ENCODE results near the gene ROR1. TPM values are rescaled to one million over a fixed set of nuclear protein-coding genes. Genes with fewer than 3 reads are reported as not detected.

The ROR1 gene
- total and polyA plus RNA-seq, 2 of the 13 experiments (the other 11 are each of a cell fraction or from before 2014, with no cell fraction given): 0.58 to 2.3 TPM

DNA sequence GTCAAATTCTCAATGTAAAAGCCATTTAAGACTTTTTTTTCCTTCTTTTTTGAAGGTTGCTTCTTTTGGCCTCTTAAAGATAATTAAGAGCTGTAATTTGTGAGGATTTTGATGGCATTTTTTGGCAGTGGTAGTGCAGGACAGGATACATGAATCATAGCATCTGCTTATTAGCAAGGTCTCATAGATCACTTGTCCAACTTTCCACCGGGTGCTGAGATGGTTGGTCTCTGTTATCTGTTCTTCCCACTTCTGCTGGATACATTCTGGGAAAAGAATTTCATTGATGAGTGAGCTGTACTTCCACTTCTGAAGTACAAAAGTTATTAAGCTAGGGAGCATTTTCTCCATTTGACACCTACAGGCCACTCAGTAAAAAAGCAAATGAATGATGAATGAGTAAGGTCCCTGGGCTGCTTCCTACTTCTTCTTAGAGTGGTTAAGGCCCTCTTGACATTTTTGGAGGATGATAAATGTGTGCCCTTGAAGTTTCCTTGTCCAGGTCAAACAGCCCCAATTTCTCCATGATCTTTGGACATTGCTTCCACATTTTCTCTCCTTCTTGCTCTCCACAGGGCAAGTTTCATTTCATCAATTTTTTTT lies 100.6 kb downstream of the ROR1 start (continued):
- TF ChIP-seq, protein P1, sequence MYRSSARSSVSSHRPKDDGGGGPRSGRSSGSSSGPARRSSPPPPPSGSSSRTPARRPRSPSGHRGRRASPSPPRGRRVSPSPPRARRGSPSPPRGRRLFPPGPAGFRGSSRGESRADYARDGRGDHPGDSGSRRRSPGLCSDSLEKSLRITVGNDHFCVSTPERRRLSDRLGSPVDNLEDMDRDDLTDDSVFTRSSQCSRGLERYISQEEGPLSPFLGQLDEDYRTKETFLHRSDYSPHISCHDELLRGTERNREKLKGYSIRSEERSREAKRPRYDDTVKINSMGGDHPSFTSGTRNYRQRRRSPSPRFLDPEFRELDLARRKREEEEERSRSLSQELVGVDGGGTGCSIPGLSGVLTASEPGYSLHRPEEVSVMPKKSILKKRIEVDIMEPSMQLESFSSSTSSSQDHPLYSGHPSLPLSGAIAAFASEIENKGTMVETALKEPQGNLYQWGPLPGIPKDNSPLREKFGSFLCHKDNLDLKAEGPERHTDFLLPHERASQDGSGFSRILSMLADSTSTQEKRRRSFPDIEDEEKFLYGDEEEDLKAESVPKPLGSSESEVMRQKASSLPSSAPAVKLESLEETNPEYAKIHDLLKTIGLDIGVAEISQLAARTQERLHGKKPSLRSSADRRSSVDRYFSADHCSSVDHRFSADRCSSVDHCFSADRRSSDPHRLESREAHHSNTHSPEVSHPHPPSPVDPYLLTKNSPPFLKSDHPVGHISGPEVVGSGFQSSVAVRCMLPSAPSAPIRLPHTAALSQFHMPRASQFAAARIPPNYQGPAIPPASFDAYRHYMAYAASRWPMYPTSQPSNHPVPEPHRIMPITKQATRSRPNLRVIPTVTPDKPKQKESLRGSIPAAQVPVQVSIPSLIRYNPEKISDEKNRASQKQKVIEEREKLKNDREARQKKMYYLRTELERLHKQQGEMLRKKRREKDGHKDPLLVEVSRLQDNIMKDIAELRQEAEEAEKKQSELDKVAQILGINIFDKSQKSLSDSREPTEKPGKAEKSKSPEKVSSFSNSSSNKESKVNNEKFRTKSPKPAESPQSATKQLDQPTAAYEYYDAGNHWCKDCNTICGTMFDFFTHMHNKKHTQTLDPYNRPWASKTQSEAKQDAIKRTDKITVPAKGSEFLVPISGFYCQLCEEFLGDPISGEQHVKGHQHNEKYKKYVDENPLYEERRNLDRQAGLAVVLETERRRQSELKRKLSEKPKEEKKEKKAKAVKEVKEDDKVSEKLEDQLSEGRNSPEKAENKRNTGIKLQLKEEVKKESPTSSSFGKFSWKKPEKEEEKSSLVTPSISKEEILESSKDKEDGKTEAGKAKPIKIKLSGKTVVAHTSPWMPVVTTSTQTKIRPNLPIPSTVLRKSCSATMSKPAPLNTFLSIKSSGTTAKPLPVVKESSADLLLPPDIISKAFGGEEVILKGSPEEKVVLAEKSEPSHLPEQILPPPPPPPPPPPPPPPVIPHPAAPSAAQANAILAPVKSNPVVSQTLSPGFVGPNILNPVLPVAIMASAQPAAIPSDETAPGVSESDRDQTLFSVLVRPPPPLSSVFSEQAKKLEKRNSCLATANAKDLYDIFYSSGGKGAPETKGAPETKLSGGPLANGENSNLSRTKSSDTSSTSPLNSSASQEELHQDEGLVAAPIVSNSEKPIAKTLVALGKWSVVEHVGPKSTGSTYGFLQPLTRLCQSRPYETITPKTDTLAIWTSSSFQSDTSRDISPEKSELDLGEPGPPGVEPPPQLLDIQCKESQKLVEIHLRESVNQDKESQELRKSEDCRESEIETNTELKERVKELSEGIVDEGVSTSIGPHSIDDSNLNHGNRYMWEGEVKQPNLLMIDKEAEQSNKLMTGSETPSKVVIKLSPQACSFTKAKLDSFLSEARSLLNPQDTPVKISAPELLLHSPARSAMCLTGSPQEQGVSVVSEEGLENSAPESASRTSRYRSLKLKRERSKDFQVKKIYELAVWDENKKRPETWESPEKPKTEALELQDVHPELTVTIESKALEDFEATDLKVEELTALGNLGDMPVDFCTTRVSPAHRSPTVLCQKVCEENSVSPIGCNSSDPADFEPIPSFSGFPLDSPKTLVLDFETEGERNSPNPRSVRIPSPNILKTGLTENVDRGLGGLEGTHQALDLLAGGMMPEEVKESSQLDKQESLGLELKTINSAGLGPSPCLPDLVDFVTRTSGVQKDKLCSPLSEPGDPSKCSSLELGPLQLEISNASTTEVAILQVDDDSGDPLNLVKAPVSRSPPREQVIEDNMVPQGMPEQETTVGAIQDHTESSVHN (CRISPR knock-in tag; IDR thresholded peaks at IDR 0.05): no peak
- TF ChIP-seq ARID2 (CRISPR knock-in tag; IDR thresholded peaks at IDR 0.05; ENCODE audit: borderline replicate concordance) (no peak), ZNF777 (CRISPR knock-in tag; IDR thresholded peaks at IDR 0.05) (no peak), MATR3 (CRISPR knock-in tag; IDR thresholded peaks at IDR 0.05) (no peak)

DNA sequence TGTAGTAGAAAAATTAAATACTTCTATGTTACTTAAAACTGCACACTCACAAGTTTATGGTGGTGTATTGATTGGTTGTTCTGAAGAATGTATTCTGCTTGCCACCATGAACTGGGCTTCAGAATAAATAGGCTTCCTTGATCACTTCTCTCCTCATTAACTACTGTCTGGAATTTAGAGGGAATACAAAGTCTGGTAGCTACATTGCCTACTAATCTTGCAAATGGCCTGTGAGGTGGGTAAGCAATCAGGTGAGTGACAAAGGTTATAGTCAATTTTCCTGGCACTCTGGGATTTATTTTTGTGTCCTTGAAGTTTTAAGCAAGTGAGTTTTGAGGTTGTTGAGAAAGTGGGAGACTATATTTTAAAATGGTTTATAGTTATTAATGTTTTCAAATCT lies 101.8 kb downstream of the ROR1 start:
- no peak for ATAC-seq
- no peaks in the 10 kb centered on the region for H3K36me3 ChIP-seq (replicated peaks in 1 of 2; ENCODE audit: control insufficient read depth in 1 of 2, insufficient read depth in 2 of 2, low read length in 2 of 2)
- ChIA-PET POLR2A (no interaction called here), CTCF (ENCODE audit: low intra/inter-chr PET ratio, low total read pairs) (no interaction called here)
- H3K9me3 ChIP-seq (ENCODE audit: low read length): no peaks in the 10 kb centered on the region
- no peaks in the 10 kb centered on the region for H3K79me2 ChIP-seq (ENCODE audit: insufficient read depth, low read length)
- no peaks in the 10 kb centered on the region for H3K27me3 ChIP-seq (ENCODE audit: control insufficient read depth in 1 of 2, insufficient read depth in 2 of 2, low read length in 2 of 2)
- no peak overlapping the region for H2AFZ ChIP-seq (ENCODE audit: low read length)
- H3K27ac ChIP-seq (ENCODE audit: extremely low read length, insufficient read depth, low read length): no peak overlapping the region
- H3K4me2 ChIP-seq (ENCODE audit: low read depth, low read length): no peak overlapping the region
- no peaks in the 10 kb centered on the region for H4K20me1 ChIP-seq (ENCODE audit: insufficient read depth, low read length)
- no peak for FAIRE-seq
- no peak overlapping the region for H3K9ac ChIP-seq (ENCODE audit: insufficient read depth, low read depth, low read length)
- DNase-seq (ENCODE audit: low spot score): no peak
- in situ Hi-C loops (cut with HindIII; ENCODE audit: extremely low pct_ligation_motif_present, low pct_unique_long_range_greater_than_20kb) (no loop called here), intact Hi-C loops (cut with micrococcal nuclease; ENCODE audit: unreplicated experiment) (no loop called here)
- H3K4me3 ChIP-seq (replicated peaks in 1 of 3; ENCODE audit: insufficient read depth in 1 of 3, low read depth in 2 of 3, low read length in 3 of 3): no peak overlapping the region
- no peaks in the 10 kb centered on the region for H3K4me1 ChIP-seq (ENCODE audit: insufficient read depth, low read length)
- no peak for TF ChIP-seq SMARCC2 (IDR thresholded peaks at IDR 0.05)
- no peak for TF ChIP-seq ZNF343 (CRISPR knock-in tag; IDR thresholded peaks at IDR 0.05)
- TF ChIP-seq ZNF780A (CRISPR knock-in tag; IDR thresholded peaks at IDR 0.05): no peak
- no peak for TF ChIP-seq TBX2 (CRISPR knock-in tag; IDR thresholded peaks at IDR 0.05; ENCODE audit: borderline replicate concordance)
- TF ChIP-seq, protein P2, sequence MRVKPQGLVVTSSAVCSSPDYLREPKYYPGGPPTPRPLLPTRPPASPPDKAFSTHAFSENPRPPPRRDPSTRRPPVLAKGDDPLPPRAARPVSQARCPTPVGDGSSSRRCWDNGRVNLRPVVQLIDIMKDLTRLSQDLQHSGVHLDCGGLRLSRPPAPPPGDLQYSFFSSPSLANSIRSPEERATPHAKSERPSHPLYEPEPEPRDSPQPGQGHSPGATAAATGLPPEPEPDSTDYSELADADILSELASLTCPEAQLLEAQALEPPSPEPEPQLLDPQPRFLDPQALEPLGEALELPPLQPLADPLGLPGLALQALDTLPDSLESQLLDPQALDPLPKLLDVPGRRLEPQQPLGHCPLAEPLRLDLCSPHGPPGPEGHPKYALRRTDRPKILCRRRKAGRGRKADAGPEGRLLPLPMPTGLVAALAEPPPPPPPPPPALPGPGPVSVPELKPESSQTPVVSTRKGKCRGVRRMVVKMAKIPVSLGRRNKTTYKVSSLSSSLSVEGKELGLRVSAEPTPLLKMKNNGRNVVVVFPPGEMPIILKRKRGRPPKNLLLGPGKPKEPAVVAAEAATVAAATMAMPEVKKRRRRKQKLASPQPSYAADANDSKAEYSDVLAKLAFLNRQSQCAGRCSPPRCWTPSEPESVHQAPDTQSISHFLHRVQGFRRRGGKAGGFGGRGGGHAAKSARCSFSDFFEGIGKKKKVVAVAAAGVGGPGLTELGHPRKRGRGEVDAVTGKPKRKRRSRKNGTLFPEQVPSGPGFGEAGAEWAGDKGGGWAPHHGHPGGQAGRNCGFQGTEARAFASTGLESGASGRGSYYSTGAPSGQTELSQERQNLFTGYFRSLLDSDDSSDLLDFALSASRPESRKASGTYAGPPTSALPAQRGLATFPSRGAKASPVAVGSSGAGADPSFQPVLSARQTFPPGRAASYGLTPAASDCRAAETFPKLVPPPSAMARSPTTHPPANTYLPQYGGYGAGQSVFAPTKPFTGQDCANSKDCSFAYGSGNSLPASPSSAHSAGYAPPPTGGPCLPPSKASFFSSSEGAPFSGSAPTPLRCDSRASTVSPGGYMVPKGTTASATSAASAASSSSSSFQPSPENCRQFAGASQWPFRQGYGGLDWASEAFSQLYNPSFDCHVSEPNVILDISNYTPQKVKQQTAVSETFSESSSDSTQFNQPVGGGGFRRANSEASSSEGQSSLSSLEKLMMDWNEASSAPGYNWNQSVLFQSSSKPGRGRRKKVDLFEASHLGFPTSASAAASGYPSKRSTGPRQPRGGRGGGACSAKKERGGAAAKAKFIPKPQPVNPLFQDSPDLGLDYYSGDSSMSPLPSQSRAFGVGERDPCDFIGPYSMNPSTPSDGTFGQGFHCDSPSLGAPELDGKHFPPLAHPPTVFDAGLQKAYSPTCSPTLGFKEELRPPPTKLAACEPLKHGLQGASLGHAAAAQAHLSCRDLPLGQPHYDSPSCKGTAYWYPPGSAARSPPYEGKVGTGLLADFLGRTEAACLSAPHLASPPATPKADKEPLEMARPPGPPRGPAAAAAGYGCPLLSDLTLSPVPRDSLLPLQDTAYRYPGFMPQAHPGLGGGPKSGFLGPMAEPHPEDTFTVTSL (CRISPR knock-in tag; IDR thresholded peaks at IDR 0.05; ENCODE audit: borderline replicate concordance): no peak
- no TSS peak for BruUV-seq (replicated peaks)

All from HepG2 (cell line).